GM12878 (cell line): ENCODE measurements around the gene TATDN2. TPM values are rescaled to one million over a fixed set of nuclear protein-coding genes. Genes with fewer than 3 reads are reported as not detected.

Experiments
- BCLAF1 ChIP-seq: fragments of 450-650 bp; IDR thresholded peaks from 2 replicates; pipeline ENCODE4 v1.6.1; 2017; ENCODE audit warnings: antibody characterized with exemption, mild to moderate bottlenecking, moderate library complexity
- SMAD1 ChIP-seq: fragments of 450-650 bp; IDR thresholded peaks from 2 replicates; pipeline ENCODE4 v1.6.1; 2018; ENCODE audit warnings: mild to moderate bottlenecking, low read depth; ENCODE audit not compliant: partially characterized antibody
- SMAD5 ChIP-seq: IDR thresholded peaks from 2 replicates; pipeline ENCODE4 v1.6.1; 2016; ENCODE audit warnings: antibody characterized with exemption, low read depth
- STAT1 ChIP-seq: fragments of 450-650 bp; conservative IDR thresholded peaks from 2 replicates; pipeline ENCODE4 v1.6.1; 2014; ENCODE audit warnings: antibody characterized with exemption, mild to moderate bottlenecking
- YY1 ChIP-seq: IDR thresholded peaks from 2 replicates; pipeline ENCODE4 v1.6.1; 2011; ENCODE audit warnings: low read depth, mild to moderate bottlenecking, low read length
- ZBTB11 ChIP-seq: fragments of 450-650 bp; formaldehyde crosslinking; IDR thresholded peaks from 2 replicates; pipeline ENCODE4 v1.5.0; 2022; ENCODE audit warnings: mild to moderate bottlenecking, missing genetic modification characterization
- polyA plus RNA-seq, 11 experiments: library from polyadenylated mRNA; depleted of rRNA in 4 of 11; unstranded in 6 of 11; stranded (reverse) in 5 of 11; fragments of >200 nt; fragmentation: Nextera tagmentation in 4 of 11; fragmentation: Illumina TruSeq in 1 of 11; extraction: Ambion mirVana in 4 of 11; extraction: Trizol in 1 of 11; gene quantifications; 1 replicate in 1 of 11; 2 replicates in 10 of 11; pipeline versions ENCODE4 v1.2.1 to v1.2.3, GENCODE V29; 2011 to 2016; ENCODE audit warnings: inconsistent platforms in 2 of 11, missing spikeins in 2 of 11, low read depth in 1 of 11
- total RNA-seq, 4 experiments: library from RNA; depleted of rRNA in 3 of 4; stranded (reverse); fragments of >200 nt in 3 of 4; fragmentation: Illumina TruSeq in 1 of 4; extraction: Trizol in 1 of 4; gene quantifications; 2 replicates each; pipeline versions ENCODE4 v1.2.1 to v1.2.3, GENCODE V29; 2013 to 2021

TATDN2 gene
- total and polyA plus RNA-seq, 10 of the 15 experiments (the other 5 are each of a cell fraction or from before 2014, with no cell fraction given), result 4.2 to 36.5 (median 15.8) TPM

GRCh38 chr3:10272977-10273376 is 24.7 kb downstream of the TATDN2 start (continued):
- no peak for TF ChIP-seq BCLAF1
- no peak for TF ChIP-seq ZBTB11 (CRISPR knock-in tag)
- no peak for TF ChIP-seq YY1
- TF ChIP-seq SMAD1, result no peak
- no peak for TF ChIP-seq STAT1
- TF ChIP-seq SMAD5, result no peak
